HG02642 (cell line): ENCODE results near the gene SPAG6.
"Not testable (repeated sequence)": the region's sequence is repeated elsewhere in the genome, so short reads cannot be mapped to it uniquely, and the experiment has no call there.

ENCODE experiments used
- ATAC-seq: cut with Tn5 transposase; IDR thresholded peaks from one replicate; pipeline ENCODE4 v1.9.1; 2021; ENCODE audit warnings: mild to moderate bottlenecking; ENCODE audit not compliant: unreplicated experiment, poor library complexity

The SPAG6 gene

DNA sequence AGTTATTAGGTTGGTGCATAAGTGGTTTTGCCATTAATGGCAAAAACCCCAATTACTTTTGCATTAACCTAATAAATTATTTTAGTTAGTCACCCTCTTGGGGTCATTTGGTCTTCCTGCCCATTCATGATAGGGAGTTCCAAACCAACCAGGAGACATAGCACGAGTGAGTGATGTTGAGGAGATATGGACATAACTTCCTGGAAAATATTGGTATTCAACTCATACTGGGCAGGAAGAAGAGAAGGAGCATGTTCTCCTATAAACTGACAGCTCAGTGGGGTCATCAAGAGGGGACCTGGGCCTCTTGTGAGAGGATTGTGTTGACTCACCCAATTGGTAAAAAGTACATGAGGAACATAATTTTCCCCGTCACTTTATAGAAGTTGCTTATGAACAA, 23.7 kb downstream of the SPAG6 start:
- ATAC-seq, result no peak

DNA sequence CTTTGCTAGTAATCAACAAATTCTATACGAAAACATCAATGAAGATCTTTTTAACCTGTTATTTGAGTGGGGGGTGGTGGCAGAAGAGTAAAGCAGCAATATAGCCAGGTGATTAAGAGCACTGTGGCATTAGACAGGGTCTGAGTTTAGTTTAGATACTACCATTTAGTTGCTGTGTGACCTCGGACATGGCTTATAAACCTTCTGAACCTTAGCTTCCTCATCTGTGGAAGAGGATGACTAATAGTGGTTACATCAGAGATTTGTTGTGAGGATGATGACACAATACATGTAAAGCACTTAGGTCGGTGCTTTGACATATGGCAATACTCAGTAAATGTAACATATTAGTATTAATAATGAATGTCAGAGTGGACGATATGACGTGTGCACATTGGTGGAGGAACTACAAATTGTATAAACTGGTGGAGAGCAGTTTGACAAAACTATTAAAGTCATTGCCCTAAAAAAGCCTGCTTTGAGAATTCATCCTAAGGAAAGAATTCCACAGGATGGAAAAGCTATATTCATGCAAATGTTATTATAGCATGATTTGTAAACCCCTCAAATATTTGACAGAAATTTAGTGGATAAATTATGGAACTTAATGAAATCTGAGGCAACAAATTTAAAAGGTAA, 24.3 kb downstream of the SPAG6 start:
- peak; percentile 55 for ATAC-seq

DNA sequence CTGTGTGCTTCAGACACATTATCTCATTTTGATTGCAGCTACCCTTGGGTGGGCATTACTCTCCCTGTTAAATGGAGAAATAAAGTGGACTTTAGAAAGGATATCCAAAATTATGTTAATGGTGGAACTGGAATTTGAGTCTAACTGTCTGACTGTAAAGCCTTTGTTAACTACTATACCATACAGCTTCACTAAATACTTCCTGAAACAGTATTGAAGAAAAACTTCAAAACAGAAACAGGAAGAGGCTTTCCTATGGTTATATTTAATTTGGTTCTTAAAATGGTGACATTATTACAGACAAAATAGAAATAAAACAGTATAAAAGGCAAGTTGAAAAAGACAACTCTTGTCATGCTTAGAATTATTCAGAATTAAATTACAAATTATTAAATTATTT, 25.0 kb downstream of the SPAG6 start:
- ATAC-seq, result no peak

DNA sequence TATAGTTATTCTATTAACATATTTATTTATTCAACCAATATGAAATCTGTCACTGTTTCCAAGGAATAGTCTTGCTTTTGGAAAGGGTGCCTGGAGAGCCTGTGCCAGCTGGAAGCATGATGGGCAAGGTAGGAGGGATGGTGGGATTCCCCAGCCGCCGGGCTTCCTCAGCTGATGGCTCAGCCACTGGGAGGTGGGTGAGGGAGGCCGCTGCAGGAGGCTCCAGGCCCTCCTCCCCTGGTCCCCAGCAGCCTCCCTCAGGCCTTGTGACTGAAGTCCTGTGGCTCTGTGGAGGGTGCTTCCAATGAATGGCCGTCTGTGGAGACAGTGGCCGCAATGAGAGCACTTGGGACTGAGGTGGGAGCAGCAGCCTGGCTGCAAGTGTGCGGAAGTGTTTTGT, 27.0 kb downstream of the SPAG6 start:
- no peak for ATAC-seq

DNA sequence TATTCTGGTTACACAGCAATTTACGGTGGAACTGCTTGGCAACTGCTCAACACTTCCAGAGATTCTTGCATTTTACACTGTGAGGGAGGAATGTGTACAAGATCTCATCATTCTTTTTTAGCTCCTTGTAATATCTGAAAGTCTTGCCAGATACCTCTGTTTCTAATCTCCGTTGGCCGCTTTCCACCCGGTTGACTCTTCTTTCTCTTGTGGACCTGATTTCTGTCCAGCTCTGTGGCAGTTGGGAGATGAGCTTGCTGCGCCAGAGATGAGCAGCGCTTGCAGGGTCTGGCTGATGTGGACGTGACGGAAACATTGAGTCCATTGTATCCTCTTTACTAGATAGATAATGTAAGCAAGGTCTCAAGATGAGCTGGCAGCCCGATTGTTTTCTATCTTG, 27.6 kb downstream of the SPAG6 start:
- no peak for ATAC-seq

DNA sequence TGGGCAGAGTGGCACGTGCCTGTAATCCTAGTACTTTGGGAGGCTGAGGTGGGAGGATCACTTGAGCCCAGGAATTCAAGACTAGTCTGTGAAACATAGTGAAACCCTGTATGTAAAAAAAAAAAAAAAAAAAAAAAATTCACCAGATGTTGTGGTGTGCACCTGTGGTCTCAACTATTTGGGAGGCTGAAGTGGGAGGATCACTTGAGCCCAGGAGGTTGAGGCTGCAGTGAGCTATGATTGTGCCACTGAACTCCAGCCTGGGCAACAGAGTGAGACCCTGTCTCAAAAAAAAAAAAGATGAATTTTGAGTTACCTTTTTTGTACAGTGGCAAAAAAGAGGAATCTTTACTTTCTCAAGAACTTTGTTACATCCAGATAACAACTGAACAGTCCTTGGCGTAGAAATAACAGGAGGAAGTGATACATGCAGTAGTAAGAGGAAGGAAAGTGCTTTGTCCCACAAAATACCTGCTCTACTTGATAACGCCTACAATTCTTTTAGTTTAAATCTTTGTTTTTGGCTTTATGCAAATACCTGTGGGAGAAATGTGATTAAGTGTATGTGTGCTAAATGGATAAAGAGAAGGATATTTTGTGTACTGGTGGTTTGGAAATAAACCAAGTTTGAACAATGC, 29.3 kb downstream of the SPAG6 start:
- ATAC-seq, result no peak

DNA sequence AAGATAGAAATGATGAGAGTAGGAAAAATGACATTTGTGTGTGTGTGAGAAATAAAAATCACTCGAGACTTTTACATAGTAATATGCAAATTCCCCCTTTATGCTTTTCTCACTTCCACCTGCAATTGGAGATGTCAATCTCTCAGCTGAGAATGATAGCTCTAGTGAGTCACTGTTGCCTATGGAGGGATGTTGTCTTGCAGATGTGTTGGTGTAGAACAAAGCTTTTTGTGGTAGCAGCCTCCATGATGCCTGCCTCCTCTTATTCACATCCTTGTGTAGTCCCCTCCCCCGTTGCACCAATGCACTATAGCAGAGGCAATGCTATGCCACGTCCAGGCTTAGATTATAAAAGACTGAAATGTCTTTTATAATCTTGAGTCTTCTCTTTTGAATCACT, 33.8 kb downstream of the SPAG6 start:
- peak; percentile 54 for ATAC-seq

DNA sequence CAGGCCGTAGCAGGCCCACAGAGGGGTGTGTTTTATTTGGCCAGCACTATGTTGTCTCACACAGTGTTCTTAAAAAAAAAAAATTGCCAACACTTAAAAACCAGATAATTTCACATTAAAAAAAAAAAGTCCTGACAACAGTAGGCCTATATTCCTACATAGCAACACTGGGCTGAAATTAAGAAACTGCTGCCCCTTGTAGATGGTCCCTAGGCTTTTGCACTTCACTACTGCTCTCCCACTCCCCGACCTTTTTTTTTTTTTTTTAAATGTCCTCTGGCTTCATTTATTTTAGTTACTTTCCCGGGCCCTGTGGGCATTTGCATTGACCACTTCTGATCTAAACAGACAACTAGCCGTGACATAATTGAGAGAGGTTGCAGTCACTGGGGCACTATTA, 36.0 kb downstream of the SPAG6 start:
- ATAC-seq, result no peak

DNA sequence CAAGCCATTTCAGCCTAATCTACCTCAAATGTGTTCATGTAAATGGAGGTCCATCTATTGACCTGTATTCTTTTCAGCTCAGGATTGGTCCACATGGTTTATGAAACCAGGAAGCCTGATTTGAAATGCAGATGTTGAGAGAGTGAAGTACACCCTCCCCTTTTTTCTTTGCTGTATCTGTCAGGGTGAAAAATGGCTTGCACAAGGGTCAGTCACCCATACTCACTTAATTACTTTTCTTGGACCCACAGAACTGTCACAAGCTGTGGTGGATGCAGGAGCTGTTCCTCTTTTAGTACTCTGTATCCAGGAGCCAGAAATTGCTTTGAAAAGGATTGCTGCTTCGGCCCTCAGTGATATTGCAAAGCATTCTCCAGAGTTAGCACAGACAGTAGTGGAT, 41.2 kb downstream of the SPAG6 start:
- no peak for ATAC-seq

DNA sequence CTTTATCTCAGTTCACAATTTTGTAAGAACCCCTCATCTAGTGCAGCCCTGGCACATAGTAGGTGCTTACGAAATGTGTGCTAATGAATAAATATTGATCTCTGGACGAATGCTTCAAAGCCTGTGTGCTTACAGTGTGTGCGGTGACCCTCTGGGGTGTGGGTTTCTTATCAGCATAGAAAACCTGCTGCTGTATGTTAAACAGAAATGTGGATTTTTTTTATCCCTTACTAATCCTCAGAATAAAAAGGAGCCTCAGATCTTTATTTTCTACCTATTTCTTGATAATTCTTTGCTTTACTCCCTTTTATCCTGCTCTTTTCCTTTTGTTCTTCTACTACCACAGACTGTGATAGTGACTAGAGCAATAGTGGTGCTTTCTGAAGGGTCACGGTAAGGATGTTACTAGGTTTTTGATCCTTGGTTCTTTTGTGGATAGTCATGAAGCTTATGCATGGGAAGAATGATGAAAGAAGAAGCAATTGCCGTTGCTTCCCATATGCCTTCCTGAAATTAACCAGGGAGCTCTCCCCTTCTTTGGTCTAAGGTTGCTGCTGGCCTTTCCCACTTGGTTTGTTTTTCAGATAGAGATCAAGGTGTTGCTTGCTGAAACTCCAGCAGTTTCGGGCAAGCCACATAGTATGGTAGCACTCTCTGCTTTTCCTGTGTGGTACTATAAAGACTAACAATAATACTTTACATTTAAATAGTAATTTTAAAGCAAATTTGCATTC, 44.7 kb downstream of the SPAG6 start:
- no peak for ATAC-seq

DNA sequence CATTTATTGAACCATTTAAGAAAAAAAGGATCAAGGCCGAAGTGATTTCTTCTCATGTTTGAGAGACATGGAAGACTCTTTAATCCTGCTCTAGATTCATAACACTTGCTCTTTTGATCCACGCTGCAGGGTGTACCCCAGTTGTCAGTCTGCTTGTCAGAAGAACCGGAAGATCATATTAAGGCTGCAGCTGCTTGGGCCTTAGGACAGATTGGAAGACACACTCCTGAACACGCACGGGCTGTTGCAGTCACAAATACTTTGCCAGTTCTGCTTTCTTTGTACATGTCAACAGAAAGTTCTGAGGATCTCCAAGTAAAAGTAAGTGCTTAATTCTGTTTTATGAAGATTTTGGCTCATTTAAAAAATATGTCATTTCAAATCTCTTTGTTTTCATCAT, 46.3 kb downstream of the SPAG6 start:
- no peak for ATAC-seq

DNA sequence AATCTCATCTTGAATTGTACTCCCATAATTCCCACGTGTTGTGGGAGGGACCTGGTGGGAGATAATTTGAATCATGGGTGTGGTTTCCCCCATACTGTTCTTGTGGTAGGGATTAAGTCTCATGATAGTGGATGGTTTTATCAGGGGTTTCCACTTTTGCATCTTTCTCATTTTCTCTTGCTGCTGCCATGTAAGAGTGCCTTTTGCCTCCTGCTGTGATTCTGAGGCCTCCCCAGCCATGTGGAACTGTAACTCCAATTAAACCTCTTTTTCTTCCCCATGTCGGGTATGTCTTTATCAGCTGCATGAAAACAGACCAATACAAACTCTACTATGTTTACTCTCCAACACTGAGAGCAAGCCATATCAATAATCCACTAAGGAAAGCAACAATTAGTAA, 50.9 kb downstream of the SPAG6 start:
- ATAC-seq, result not testable (repeated sequence)

DNA sequence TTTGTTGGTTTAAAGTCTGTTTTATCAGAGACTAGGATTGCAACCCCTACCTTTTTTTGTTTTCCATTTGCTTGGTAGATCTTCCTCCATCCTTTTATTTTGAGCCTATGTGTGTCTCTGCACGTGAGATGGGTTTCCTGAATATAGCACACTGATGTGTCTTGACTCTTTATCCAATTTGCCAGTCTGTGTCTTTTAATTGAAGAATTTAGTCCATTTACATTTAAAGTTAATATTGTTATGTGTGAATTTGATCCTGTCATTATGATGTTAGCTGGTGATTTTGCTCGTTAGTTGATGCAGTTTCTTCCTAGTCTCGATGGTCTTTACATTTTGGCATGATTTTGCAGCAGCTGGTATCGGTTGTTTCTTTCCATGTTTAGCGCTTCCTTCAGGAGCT, 61.6 kb downstream of the SPAG6 start:
- ATAC-seq, result not testable (repeated sequence)

DNA sequence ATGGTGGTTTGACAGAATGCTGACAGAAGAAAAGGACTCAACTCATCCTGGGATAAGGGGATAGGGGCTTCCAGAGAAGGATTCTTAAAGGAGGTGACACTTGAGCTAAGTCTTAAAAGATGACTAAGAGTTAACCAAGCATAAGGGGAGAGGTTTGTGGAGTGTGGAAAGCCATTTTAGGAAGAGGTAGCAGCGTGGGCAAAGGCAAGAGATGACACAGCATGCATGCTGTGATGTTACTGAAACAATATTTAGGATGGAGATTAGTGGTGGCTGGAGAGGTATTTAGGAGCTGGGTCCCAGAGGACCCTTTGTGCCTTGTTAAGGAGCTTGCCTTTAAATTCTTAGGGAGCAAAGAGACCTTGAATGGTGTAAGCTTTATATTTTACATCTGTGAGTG, 65.1 kb downstream of the SPAG6 start:
- ATAC-seq, result no peak

DNA sequence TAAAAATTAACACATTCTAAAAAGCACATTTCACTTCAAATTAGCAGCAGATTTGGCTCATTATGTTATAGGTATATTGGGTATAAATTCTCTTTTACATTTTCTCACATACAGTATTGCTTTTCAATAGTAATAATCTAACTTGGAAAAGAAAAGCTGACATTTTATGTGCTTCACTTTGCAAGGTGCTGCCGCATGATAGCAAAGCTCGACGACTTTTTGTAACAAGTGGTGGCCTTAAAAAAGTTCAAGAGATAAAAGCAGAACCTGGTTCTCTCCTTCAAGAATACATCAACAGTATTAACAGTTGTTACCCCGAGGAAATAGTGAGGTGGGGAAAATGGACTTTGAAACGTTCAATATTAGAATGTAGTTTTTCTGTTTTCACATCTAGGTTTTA, 65.5 kb downstream of the SPAG6 start:
- no peak for ATAC-seq

DNA sequence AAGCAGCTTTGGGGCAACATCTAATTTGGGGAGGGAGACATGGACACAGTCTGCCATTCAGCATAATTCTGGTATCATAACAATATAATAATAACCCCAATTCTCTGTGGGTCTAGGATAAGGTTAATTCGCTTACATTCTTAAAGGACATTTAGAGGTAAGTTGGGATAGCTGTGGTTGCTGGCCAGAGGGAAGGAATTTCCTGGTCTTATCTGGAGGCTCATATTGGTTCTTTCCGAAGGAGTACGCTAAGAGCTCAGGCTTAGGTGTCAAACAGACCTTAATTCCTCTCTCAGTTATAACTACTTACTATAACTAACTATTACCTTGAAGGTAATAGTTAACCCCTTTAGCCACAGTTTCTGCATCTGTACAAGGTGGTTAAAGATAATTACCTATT, 68.8 kb downstream of the SPAG6 start:
- no peak for ATAC-seq

DNA sequence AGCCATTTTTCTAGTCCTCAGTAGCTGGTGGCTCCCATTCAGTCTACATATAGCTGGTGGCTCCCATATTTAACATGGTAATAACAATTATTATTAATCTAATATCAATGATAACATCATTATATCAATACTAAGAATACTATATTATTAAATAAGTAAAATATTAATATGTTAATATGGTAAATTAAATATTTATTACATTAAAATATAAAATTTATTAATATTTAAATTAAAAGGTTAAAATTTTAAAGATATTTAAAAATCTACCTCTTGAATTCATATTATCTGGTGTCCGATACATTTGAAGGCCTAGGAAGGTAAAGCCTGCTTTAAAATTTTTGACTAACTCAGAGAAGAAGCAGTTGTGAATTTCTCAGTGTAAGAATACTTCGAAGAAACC, 69.8 kb downstream of the SPAG6 start:
- ATAC-seq, result no peak

DNA sequence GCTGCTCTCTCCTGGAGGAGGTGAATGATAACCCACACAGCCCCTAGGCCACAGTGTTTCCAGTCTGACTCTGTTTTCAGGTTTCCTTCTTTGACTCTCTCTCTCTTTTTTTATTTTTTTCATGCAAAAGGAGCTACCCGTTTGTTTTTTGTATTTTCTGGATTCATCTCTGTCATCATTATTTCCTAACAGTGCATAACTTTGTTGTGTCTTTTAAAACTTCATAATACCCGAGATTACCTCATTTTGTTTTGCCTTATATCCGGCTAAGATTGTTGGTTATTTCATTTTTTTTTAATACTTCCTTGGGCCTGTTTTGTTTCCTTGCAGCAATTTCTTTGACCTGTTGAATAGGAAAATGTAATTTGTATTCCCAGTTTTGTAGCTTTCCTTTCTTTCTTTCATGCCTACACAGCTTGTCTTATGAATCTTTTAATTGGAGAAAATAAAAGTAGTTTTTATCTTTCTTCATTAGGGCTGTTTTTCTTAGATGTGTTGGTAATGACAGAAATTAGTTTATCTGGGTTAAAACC, 72.5 kb downstream of the SPAG6 start:
- ATAC-seq, result no peak

DNA sequence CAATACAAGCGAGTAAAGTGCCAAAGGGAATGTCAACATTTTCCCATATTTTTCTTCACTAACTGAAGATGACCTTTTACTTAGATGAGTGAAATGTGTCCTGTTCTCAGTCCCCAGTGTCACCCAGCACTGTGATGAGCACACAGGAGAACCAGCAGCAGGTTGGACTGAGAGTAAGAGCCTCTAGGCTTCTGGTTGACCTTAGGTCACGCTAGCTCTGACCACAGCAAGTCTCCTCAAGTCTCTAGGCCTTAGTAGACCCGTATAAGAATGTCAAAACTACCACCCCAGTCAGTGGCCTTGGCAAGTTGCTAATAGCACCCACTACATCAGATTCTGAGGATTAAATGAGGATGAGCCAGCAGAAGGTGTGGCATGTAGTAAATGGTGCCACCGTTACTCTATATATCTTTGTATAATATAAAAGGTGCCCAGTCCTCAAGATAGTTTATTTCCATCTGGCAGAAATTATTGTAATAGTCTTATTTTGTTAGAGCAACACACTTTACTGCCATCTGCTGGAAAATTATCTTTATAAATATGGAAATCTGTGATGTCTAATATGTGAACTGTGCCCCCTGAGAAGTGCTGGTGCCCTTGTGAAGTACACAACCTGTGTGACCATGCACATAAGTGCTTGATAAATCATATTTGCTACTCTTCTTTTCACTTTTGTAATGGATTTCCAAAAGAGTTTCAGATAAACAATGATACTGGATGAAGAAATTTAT, 75.7 kb downstream of the SPAG6 start:
- ATAC-seq, result no peak

DNA sequence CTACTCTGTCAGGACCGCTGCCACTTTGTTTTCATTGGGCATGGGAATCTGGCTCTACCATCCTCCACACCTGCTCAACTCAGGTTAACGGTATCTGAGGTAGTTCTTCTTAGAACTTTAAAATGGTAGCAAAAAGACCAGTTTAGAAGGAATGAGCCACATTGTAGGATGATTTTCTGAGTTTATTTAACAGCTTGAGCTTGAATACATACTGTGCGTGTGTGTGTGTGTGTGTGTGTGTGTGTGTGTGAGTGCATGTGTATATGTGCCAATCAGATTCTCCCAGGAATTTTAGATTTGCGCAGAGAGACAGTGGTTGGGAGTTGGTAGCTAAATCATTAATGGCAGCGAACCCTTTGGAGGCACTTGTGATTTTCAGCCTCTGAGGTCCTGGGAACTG, 81.4 kb downstream of the SPAG6 start:
- ATAC-seq, result no peak

DNA sequence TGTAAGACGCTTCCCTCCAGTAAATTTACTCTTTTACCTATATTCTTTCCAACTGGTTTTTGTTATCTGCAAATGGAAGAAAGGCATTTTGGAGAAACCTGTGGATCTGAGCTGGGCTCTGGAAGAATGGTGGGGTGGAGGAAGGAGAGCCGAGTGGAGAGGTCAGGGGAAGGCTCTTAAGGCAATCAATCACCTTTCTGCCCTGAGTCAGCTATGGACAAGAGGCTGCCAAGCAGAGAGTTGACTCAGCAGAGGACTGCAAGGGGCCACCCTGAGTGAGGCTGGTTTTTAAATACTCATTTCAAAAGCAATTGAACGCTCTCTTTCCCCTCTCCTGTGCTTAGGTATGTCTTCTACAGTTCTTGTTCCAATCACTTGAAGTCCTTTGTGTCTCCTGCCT, 81.8 kb downstream of the SPAG6 start:
- no peak for ATAC-seq
